ENCODE measurements around the gene TAF1A.

The TAF1A gene

DNA sequence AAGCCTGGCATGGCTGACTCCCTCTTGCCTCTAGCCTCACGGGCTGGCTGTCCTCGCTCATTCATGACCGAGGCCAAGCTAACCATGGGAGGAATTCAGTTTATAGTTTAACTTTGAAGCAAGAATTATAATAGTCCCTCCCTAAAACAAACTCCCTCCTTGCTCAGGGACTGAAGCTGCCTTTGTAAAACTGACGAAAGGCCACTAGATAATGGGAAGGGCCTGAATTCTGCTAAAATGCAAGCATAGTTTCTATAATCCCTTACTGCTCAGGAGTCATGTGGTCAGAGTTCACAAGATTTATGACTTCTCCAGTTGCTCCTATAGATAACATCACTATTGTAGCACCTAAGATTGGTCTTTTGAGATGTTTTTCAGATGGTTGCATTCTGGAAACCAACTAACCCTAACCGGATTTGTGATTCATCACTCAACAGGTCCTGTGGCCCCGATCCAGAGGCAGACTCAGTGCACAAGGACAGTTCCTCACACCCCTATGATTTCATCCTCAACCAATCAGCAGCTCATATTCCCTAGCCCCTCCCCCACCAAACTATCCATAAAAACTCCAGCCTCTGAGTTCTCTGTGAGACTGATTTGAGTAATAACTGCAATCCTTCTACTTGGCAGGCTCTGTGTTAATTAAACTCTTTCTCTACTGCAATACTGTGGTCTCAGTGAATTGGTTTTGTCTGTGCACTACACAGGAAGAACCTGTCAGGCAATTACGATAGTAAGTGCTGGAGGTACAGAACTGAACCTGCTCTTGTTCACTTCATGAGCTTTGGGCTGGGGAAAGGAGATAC lies 68.2 kb downstream of the TAF1A start:
- no peaks in the 10 kb centered on the region for H3K27me3 ChIP-seq (replicated peaks; ENCODE audit: control insufficient read depth, insufficient read depth, low read length, poor library complexity, severe bottlenecking)
- H3K27ac ChIP-seq (ENCODE audit: insufficient read depth, low read length, poor library complexity, severe bottlenecking), result no peak overlapping the region
- H3K9me3 ChIP-seq (ENCODE audit: control insufficient read depth, low read length), result no peaks in the 10 kb centered on the region
- H3K36me3 ChIP-seq (ENCODE audit: control insufficient read depth, insufficient read depth, low read length), result no peaks in the 10 kb centered on the region
- DNase-seq, result no peak
- H3K4me3 ChIP-seq (ENCODE audit: insufficient read depth, low read depth, low read length, poor library complexity, severe bottlenecking), result no peak overlapping the region
- H3K4me1 ChIP-seq (ENCODE audit: control insufficient read depth, insufficient read depth, low read length, poor library complexity, severe bottlenecking), result no peaks in the 10 kb centered on the region

Measured in effector memory CD4-positive, alpha-beta T cell (primary cell).